ENCODE data around the gene CASKIN1.

Gene CASKIN1

DNA sequence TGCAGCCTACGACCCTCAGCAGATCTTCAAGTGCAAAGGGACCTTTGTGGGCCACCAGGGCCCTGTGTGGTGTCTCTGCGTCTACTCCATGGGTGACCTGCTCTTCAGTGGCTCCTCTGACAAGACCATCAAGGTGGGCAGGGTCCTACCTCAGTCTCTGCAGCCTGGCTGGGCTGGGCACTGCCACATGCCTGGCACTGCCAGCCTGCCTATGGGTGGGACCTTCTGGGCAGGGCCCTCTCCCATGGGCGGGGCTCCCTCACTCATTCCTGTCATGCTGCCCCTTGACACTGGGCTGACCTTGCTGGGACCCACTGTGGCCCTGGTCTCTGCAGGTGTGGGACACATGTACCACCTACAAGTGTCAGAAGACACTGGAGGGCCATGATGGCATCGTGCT is 22.5 kb downstream of the CASKIN1 start:
- no peak overlapping the region for H3K27ac ChIP-seq (replicated peaks)
- TF ChIP-seq, protein P1, sequence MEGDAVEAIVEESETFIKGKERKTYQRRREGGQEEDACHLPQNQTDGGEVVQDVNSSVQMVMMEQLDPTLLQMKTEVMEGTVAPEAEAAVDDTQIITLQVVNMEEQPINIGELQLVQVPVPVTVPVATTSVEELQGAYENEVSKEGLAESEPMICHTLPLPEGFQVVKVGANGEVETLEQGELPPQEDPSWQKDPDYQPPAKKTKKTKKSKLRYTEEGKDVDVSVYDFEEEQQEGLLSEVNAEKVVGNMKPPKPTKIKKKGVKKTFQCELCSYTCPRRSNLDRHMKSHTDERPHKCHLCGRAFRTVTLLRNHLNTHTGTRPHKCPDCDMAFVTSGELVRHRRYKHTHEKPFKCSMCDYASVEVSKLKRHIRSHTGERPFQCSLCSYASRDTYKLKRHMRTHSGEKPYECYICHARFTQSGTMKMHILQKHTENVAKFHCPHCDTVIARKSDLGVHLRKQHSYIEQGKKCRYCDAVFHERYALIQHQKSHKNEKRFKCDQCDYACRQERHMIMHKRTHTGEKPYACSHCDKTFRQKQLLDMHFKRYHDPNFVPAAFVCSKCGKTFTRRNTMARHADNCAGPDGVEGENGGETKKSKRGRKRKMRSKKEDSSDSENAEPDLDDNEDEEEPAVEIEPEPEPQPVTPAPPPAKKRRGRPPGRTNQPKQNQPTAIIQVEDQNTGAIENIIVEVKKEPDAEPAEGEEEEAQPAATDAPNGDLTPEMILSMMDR (IDR thresholded peaks at IDR 0.05; ENCODE audit: insufficient read depth, low read length), result no peak
- TF ChIP-seq SPI1 (IDR thresholded peaks at IDR 0.05; ENCODE audit: borderline replicate concordance, low read depth) (no peak), GABPA (IDR thresholded peaks at IDR 0.05; ENCODE audit: low read depth) (no peak), POLR2AphosphoS5 (IDR thresholded peaks at IDR 0.05; ENCODE audit: low read depth) (no peak)
- TF ChIP-seq, protein P2, sequence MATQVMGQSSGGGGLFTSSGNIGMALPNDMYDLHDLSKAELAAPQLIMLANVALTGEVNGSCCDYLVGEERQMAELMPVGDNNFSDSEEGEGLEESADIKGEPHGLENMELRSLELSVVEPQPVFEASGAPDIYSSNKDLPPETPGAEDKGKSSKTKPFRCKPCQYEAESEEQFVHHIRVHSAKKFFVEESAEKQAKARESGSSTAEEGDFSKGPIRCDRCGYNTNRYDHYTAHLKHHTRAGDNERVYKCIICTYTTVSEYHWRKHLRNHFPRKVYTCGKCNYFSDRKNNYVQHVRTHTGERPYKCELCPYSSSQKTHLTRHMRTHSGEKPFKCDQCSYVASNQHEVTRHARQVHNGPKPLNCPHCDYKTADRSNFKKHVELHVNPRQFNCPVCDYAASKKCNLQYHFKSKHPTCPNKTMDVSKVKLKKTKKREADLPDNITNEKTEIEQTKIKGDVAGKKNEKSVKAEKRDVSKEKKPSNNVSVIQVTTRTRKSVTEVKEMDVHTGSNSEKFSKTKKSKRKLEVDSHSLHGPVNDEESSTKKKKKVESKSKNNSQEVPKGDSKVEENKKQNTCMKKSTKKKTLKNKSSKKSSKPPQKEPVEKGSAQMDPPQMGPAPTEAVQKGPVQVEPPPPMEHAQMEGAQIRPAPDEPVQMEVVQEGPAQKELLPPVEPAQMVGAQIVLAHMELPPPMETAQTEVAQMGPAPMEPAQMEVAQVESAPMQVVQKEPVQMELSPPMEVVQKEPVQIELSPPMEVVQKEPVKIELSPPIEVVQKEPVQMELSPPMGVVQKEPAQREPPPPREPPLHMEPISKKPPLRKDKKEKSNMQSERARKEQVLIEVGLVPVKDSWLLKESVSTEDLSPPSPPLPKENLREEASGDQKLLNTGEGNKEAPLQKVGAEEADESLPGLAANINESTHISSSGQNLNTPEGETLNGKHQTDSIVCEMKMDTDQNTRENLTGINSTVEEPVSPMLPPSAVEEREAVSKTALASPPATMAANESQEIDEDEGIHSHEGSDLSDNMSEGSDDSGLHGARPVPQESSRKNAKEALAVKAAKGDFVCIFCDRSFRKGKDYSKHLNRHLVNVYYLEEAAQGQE (IDR thresholded peaks at IDR 0.05; ENCODE audit: insufficient replicate concordance, low read depth), result no peak
- no peak overlapping the region for H3K4me3 ChIP-seq (replicated peaks; ENCODE audit: insufficient read depth, low read length)

DNA sequence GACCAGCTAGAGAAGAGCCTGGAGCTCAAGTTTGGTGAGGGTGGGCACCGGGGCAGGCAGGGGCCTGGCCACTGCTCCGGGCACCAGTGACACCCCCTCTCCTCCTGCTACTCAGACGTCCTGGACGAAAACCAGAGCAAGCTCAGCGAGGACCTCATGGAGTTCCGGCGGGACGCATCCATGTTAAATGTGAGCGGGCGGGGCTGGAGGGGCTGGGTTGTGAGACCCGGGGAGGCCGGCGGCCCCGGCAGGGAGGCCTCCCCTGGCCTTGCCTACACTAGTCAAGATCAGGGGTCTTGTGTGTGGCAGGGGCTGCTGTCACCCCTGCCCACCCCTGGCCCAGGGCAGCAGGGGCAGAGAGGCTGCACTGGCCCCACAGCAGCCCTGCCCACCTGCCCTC is 23.0 kb downstream of the CASKIN1 start:
- DNase-seq (ENCODE audit: low read depth in 1 of 2, low spot score in 1 of 2), result no peak
- no peak overlapping the region for H3K27ac ChIP-seq (replicated peaks)
- no peaks in the 10 kb centered on the region for H3K27me3 ChIP-seq (ENCODE audit: insufficient read depth, poor library complexity, severe bottlenecking)
- no peak overlapping the region for H3K4me3 ChIP-seq (replicated peaks; ENCODE audit: insufficient read depth, low read length)
- TF ChIP-seq SPI1 (IDR thresholded peaks at IDR 0.05; ENCODE audit: borderline replicate concordance, low read depth) (no peak), POLR2AphosphoS5 (IDR thresholded peaks at IDR 0.05; ENCODE audit: low read depth) (no peak), GABPA (IDR thresholded peaks at IDR 0.05; ENCODE audit: low read depth) (no peak)
- TF ChIP-seq, protein P2 (IDR thresholded peaks at IDR 0.05; ENCODE audit: insufficient replicate concordance, low read depth), result no peak
- TF ChIP-seq, protein P1 (IDR thresholded peaks at IDR 0.05; ENCODE audit: insufficient read depth, low read length), result no peak

More for the DNA sequence above, 22.5 kb downstream of the CASKIN1 start:
- DNase-seq (ENCODE audit: low read depth in 1 of 2, low spot score in 1 of 2), result no peak
- no peaks in the 10 kb centered on the region for H3K27me3 ChIP-seq (ENCODE audit: insufficient read depth, poor library complexity, severe bottlenecking)

DNA sequence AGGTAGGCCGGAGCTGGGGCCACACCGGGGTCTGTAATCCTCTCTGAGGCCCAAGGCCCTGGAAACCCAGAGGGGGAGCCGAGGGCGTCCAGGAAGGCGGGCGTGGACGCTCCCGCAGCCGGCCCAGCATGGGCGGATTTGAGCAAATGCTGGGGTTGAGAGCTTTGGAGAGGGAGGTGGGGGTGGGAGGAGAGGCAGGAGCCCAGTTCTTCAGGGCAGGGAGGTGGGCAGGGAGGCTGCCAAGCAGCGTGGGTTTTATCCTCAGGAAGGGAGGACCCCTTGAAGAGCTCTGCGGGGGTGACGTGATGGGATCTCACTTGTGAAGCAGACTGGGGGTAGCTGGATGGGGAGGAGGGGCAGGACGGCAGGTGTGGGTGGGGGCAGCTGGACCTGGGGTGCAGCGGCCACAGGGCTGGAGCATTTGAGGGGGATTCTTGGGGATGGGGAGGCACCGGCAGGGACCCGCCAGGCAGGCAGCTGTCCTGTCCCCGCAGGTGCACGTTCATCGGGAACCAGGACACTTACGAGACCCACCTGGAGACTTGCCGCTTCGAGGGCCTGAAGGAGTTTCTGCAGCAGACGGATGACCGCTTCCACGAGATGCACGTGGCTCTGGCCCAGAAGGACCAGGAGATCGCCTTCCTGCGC is 23.6 kb downstream of the CASKIN1 start:
- no peak for DNase-seq (ENCODE audit: low read depth in 1 of 2, low spot score in 1 of 2)
- no peaks in the 10 kb centered on the region for H3K27me3 ChIP-seq (ENCODE audit: insufficient read depth, poor library complexity, severe bottlenecking)
- H3K4me3 ChIP-seq (replicated peaks; ENCODE audit: insufficient read depth, low read length), result no peak overlapping the region
- no peak for TF ChIP-seq GABPA (IDR thresholded peaks at IDR 0.05; ENCODE audit: low read depth)
- no peak for TF ChIP-seq SPI1 (IDR thresholded peaks at IDR 0.05; ENCODE audit: borderline replicate concordance, low read depth)
- H3K27ac ChIP-seq (replicated peaks), result no peak overlapping the region

DNA sequence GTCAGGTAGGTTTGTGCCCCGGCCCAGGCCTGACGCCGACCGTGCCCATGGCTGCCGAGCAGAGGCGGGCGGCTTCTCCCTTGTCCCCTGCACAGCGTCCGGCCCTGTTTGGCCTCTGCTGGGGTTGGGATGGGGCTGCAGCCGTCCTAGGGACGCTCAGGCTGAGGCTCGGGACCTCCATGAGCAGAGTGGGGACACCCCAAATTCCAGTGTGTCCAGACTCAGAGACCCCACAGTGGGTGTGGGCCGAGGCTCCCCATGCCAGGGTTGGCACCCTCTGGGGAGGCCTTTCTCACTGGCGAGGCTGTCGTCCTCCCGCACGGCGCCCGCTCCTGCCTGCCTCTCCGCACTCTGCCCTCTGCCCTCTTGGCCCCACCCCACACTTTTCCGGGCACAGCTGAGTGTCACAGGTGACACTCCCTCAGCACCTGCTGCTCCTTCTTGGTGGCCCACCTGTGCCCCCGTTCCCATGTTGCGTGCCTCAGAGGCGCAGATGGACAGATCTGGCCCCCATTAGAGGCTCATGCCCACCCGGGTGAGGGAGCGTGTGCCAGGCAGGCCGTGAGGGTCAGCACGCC is 24.7 kb downstream of the CASKIN1 start:
- H3K4me3 ChIP-seq (replicated peaks; ENCODE audit: insufficient read depth, low read length), result no peak overlapping the region
- DNase-seq (ENCODE audit: low read depth in 1 of 2, low spot score in 1 of 2), result no peak
- TF ChIP-seq POLR2AphosphoS5 (IDR thresholded peaks at IDR 0.05; ENCODE audit: low read depth) (no peak; the same call in 1 of the 2 replicates), GABPA (IDR thresholded peaks at IDR 0.05; ENCODE audit: low read depth) (no peak)
- H3K27ac ChIP-seq (replicated peaks), result no peak overlapping the region
- H3K27me3 ChIP-seq (ENCODE audit: insufficient read depth, poor library complexity, severe bottlenecking), result no peaks in the 10 kb centered on the region
